Mesenchymal stem cell (in vitro differentiated cells and primary cell): ENCODE data around the gene CSN3.

ENCODE experiments used
- DNase-seq: peaks from one replicate; pipeline ENCODE4 v3.0.0-alpha.2; 2013
- H2AFZ ChIP-seq: one replicate; pipeline ENCODE4 v1.6.1; 2013; ENCODE audit warnings: low read depth, mild to moderate bottlenecking, control low read depth, inconsistent platforms, low read length, moderate library complexity
- H2AK5ac ChIP-seq: 2 replicates; pipeline ENCODE4 v1.6.1; 2013; ENCODE audit warnings: low read length, moderate library complexity, mild to moderate bottlenecking, inconsistent platforms; ENCODE audit not compliant: severe bottlenecking
- H2BK120ac ChIP-seq: one replicate; pipeline ENCODE4 v1.6.1; 2013; ENCODE audit warnings: low read depth, mild to moderate bottlenecking, inconsistent platforms, low read length, moderate library complexity
- H2BK12ac ChIP-seq, 2 experiments: one replicate each; pipeline ENCODE4 v1.6.1; 2013; ENCODE audit warnings: inconsistent platforms in 2 of 2, low read length in 2 of 2, mild to moderate bottlenecking in 2 of 2, moderate library complexity in 2 of 2, control low read depth in 1 of 2
- H2BK15ac ChIP-seq: one replicate; pipeline ENCODE4 v1.6.1; 2013; ENCODE audit warnings: mild to moderate bottlenecking, low read depth, inconsistent platforms; ENCODE audit not compliant: poor library complexity, severe bottlenecking
- H2BK5ac ChIP-seq: 2 replicates; pipeline ENCODE4 v1.6.1; 2013; ENCODE audit warnings: low read depth, mild to moderate bottlenecking, low read length, control low read depth, inconsistent platforms; ENCODE audit not compliant: poor library complexity, severe bottlenecking
- H3K14ac ChIP-seq, 2 experiments: one replicate each; pipeline ENCODE4 v1.6.1; 2013; ENCODE audit warnings: inconsistent platforms in 2 of 2, low read length in 2 of 2, control low read depth in 1 of 2, mild to moderate bottlenecking in 1 of 2, moderate library complexity in 1 of 2
- H3K18ac ChIP-seq, 2 experiments: one replicate each; pipeline ENCODE4 v1.6.1; 2013; ENCODE audit warnings: inconsistent platforms in 2 of 2, low read length in 2 of 2, control low read depth in 1 of 2, low read depth in 1 of 2, mild to moderate bottlenecking in 1 of 2
- H3K23ac ChIP-seq, 2 experiments: one replicate each; pipeline ENCODE4 v1.6.1; 2013; ENCODE audit warnings: inconsistent platforms in 2 of 2, low read length in 2 of 2, mild to moderate bottlenecking in 2 of 2, moderate library complexity in 2 of 2, control low read depth in 1 of 2
- H3K27ac ChIP-seq: 2 replicates; pipeline ENCODE4 v1.5.1; 2013; ENCODE audit warnings: mild to moderate bottlenecking, moderate library complexity, low read length, control low read depth, inconsistent platforms; ENCODE audit not compliant: poor library complexity, severe bottlenecking
- H3K27me3 ChIP-seq, 2 experiments: 2 replicates each; pipeline versions ENCODE4 v1.6.1 to v1.7.0; 2013; ENCODE audit warnings: low read length in 2 of 2, mild to moderate bottlenecking in 2 of 2, moderate library complexity in 2 of 2, control low read depth in 1 of 2, inconsistent platforms in 1 of 2; ENCODE audit not compliant: control insufficient read depth in 1 of 2, insufficient read depth in 1 of 2
- H3K36me3 ChIP-seq, 2 experiments: 2 replicates each; pipeline versions ENCODE4 v1.6.1 to v1.7.0; 2013; ENCODE audit warnings: low read length in 2 of 2, control low read depth in 1 of 2, inconsistent platforms in 1 of 2, low read depth in 1 of 2, mild to moderate bottlenecking in 1 of 2; ENCODE audit not compliant: insufficient read depth in 2 of 2, control insufficient read depth in 1 of 2
- H3K4ac ChIP-seq, 2 experiments: one replicate each; pipeline ENCODE4 v1.6.1; 2013; ENCODE audit warnings: inconsistent platforms in 2 of 2, low read length in 2 of 2, mild to moderate bottlenecking in 2 of 2, moderate library complexity in 2 of 2, control low read depth in 1 of 2, low read depth in 1 of 2
- H3K4me1 ChIP-seq: 2 replicates; pipeline ENCODE4 v1.6.1; 2013; ENCODE audit warnings: low read depth, low read length, control low read depth; ENCODE audit not compliant: control insufficient read depth, insufficient read depth
- H3K4me2 ChIP-seq: 2 replicates; pipeline ENCODE4 v1.6.1; 2013; ENCODE audit warnings: low read length, mild to moderate bottlenecking, inconsistent platforms; ENCODE audit not compliant: poor library complexity, severe bottlenecking
- H3K4me3 ChIP-seq, 2 experiments: 2 replicates each; pipeline versions ENCODE4 v1.5.1 to v1.7.0; 2013; ENCODE audit warnings: low read length in 2 of 2, mild to moderate bottlenecking in 2 of 2, control low read depth in 1 of 2, low read depth in 1 of 2; ENCODE audit not compliant: insufficient read depth in 1 of 2
- H3K79me1 ChIP-seq: replicated peaks from 2 replicates; pipeline ENCODE4 v1.6.1; 2013; ENCODE audit warnings: mild to moderate bottlenecking, control low read depth, low read length, inconsistent platforms; ENCODE audit not compliant: poor library complexity, severe bottlenecking
- H3K9ac ChIP-seq: 2 replicates; pipeline ENCODE4 v1.7.0; 2013; ENCODE audit warnings: mild to moderate bottlenecking, low read length, moderate library complexity
- H3K9me3 ChIP-seq: 2 replicates; pipeline ENCODE4 v1.7.0; 2013; ENCODE audit warnings: mild to moderate bottlenecking, low read length; ENCODE audit not compliant: control insufficient read depth
- H4K8ac ChIP-seq: one replicate; pipeline ENCODE4 v1.6.1; 2013; ENCODE audit warnings: inconsistent platforms, mild to moderate bottlenecking, low read length, moderate library complexity
- H4K91ac ChIP-seq: one replicate; pipeline ENCODE4 v1.6.1; 2013; ENCODE audit warnings: mild to moderate bottlenecking, low read length, inconsistent platforms
- WGBS: methylation state at CpG from one replicate; pipeline ENCODE4 v1.1.7; 2013; ENCODE audit warnings: mixed read lengths; 5-methylcytosine and 5-hydroxymethylcytosine counted together

Gene CSN3

DNA sequence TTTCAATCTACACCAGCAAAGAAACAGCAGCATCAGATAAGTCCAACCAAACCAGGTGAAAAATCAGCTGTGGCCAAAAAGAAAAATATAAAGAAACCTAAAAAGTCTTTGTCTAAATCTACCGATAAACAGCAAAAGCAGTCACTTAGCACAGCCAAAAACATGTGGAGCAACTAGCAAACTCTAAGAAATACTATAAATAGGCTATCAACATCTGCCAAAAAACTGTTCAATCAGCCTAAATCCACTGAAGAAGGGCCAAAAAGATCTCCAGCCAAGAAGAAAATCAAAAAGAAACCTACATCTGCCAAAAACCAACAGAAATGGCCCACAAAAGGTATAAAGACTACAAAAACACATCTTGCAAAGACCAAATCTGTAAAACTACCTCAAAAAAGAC, 55.7 kb downstream of the CSN3 start:
- H3K23ac ChIP-seq, result no peak overlapping the region
- no peak for DNase-seq
- no peak overlapping the region for H3K27ac ChIP-seq
- no peaks in the 10 kb centered on the region for H3K9me3 ChIP-seq
- H3K79me1 ChIP-seq, result no peaks in the 10 kb centered on the region
- no peak overlapping the region for H2AFZ ChIP-seq
- H3K27me3 ChIP-seq, result no peaks in the 10 kb centered on the region
- no peak overlapping the region for H4K91ac ChIP-seq
- no peak overlapping the region for H3K14ac ChIP-seq
- no peak overlapping the region for H2AK5ac ChIP-seq
- no peak overlapping the region for H3K4me2 ChIP-seq
- H3K9ac ChIP-seq, result no peak overlapping the region
- H3K4ac ChIP-seq, result no peak overlapping the region
- H2BK12ac ChIP-seq, result no peak overlapping the region
- no peak overlapping the region for H2BK15ac ChIP-seq
- H2BK120ac ChIP-seq, result no peak overlapping the region
- no peak overlapping the region for H2BK5ac ChIP-seq
- no peak overlapping the region for H4K8ac ChIP-seq
- H3K36me3 ChIP-seq, result no peaks in the 10 kb centered on the region
- 68% methylated on average over 1 of the region's 1 CpG for WGBS
- no peak overlapping the region for H3K18ac ChIP-seq
- no peak overlapping the region for H3K4me3 ChIP-seq
- H3K4me1 ChIP-seq, result no peaks in the 10 kb centered on the region

GRCh38 chr4:70299643-70300042, 57.2 kb downstream of the CSN3 start:
- H3K27me3 ChIP-seq, result no peaks in the 10 kb centered on the region

GRCh38 chr4:70300215-70300614, 57.8 kb downstream of the CSN3 start:
- Histone ChIP-seq H2BK15ac (no peak overlapping the region), H3K18ac (no peak overlapping the region), H4K91ac (no peak overlapping the region), H3K9ac (no peak overlapping the region), H3K4me1 (no peaks in the 10 kb centered on the region), H3K79me1 (no peaks in the 10 kb centered on the region), H3K27ac (no peak overlapping the region), H2AK5ac (no peak overlapping the region), H3K4me2 (no peak overlapping the region), H2BK12ac (no peak overlapping the region), H2BK5ac (no peak overlapping the region), H3K14ac (no peak overlapping the region), H3K4ac (no peak overlapping the region), H2AFZ (no peak overlapping the region), H3K36me3 (no peaks in the 10 kb centered on the region), H3K4me3 (no peak overlapping the region), H3K9me3 (no peaks in the 10 kb centered on the region), H3K23ac (no peak overlapping the region), H4K8ac (no peak overlapping the region), H3K27me3 (no peaks in the 10 kb centered on the region), H2BK120ac (no peak overlapping the region)
- 71% methylated on average over 4 of the region's 4 CpGs for WGBS
- no peak for DNase-seq

More at GRCh38 chr4:70299643-70300042, 57.2 kb downstream of the CSN3 start:
- Histone ChIP-seq H3K4ac (no peak overlapping the region), H3K27ac (no peak overlapping the region), H4K8ac (no peak overlapping the region), H2BK5ac (no peak overlapping the region), H2BK120ac (no peak overlapping the region), H3K23ac (no peak overlapping the region), H3K79me1 (no peaks in the 10 kb centered on the region), H3K4me1 (no peaks in the 10 kb centered on the region), H3K9me3 (no peaks in the 10 kb centered on the region), H3K18ac (no peak overlapping the region), H2BK15ac (no peak overlapping the region), H3K36me3 (no peaks in the 10 kb centered on the region), H2AK5ac (no peak overlapping the region), H2BK12ac (no peak overlapping the region), H3K4me3 (no peak overlapping the region), H4K91ac (no peak overlapping the region), H3K14ac (no peak overlapping the region), H2AFZ (no peak overlapping the region), H3K9ac (no peak overlapping the region), H3K4me2 (no peak overlapping the region)
- 54% methylated on average over 2 of the region's 2 CpGs for WGBS
- no peak for DNase-seq
